Mesendoderm (in vitro differentiated cells): ENCODE measurements around the gene DAB2IP. TPM values are rescaled to one million over a fixed set of nuclear protein-coding genes. Genes with fewer than 3 reads are reported as not detected.

Experiments used
- DNase-seq: peaks from one replicate; pipeline ENCODE4 v3.0.0; 2013
- H2AK5ac ChIP-seq: 2 replicates; pipeline ENCODE4 v1.6.1; 2013; ENCODE audit warnings: low read length, inconsistent platforms
- H2BK120ac ChIP-seq: 2 replicates; pipeline ENCODE4 v1.6.1; 2013; ENCODE audit warnings: low read depth, mild to moderate bottlenecking, low read length, moderate library complexity, mixed read lengths
- H2BK15ac ChIP-seq: replicated peaks from 2 replicates; pipeline ENCODE4 v1.6.1; 2013; ENCODE audit warnings: low read depth, mild to moderate bottlenecking, moderate library complexity
- H2BK5ac ChIP-seq: 2 replicates; pipeline ENCODE4 v1.6.1; 2013; ENCODE audit warnings: low read length, inconsistent platforms
- H3K18ac ChIP-seq: 2 replicates; pipeline ENCODE4 v1.6.1; 2013; ENCODE audit warnings: mild to moderate bottlenecking, low read length, mixed read lengths
- H3K23ac ChIP-seq: one replicate; pipeline ENCODE4 v1.6.1; 2013; ENCODE audit warnings: low read length
- H3K27ac ChIP-seq: 2 replicates; pipeline ENCODE4 v1.5.1; 2013; ENCODE audit warnings: low read depth, mild to moderate bottlenecking, inconsistent platforms, low read length, moderate library complexity
- H3K27me3 ChIP-seq: 2 replicates; pipeline ENCODE4 v1.6.1; 2013; ENCODE audit warnings: low read length, control low read depth, mild to moderate bottlenecking, inconsistent platforms; ENCODE audit not compliant: insufficient read depth, poor library complexity
- H3K36me3 ChIP-seq: 2 replicates; pipeline ENCODE4 v1.6.1; 2013; ENCODE audit warnings: low read length, inconsistent platforms; ENCODE audit not compliant: control insufficient read depth, insufficient read depth
- H3K4ac ChIP-seq: one replicate; pipeline ENCODE4 v1.6.1; 2013; ENCODE audit warnings: low read depth, mild to moderate bottlenecking, low read length, moderate library complexity
- H3K4me1 ChIP-seq: 2 replicates; pipeline ENCODE4 v1.6.1; 2013; ENCODE audit warnings: low read depth, low read length, inconsistent platforms; ENCODE audit not compliant: control insufficient read depth
- H3K4me2 ChIP-seq: 2 replicates; pipeline ENCODE4 v1.6.1; 2013; ENCODE audit warnings: low read length
- H3K4me3 ChIP-seq: 2 replicates; pipeline ENCODE4 v1.5.1; 2013; ENCODE audit warnings: mild to moderate bottlenecking, low read length
- H3K56ac ChIP-seq: one replicate; pipeline ENCODE4 v1.6.1; 2013; ENCODE audit warnings: low read length
- H3K79me1 ChIP-seq: 2 replicates; pipeline ENCODE4 v1.6.1; 2013; ENCODE audit warnings: low read length, inconsistent platforms
- H3K79me2 ChIP-seq: 2 replicates; pipeline ENCODE4 v1.6.1; 2013; ENCODE audit warnings: mild to moderate bottlenecking, low read length; ENCODE audit not compliant: control insufficient read depth, insufficient read depth
- H3K9ac ChIP-seq: 2 replicates; pipeline ENCODE4 v1.6.1; 2013; ENCODE audit warnings: low read length, inconsistent platforms
- H4K5ac ChIP-seq: one replicate; pipeline ENCODE4 v1.6.1; 2013; ENCODE audit warnings: low read length
- H4K8ac ChIP-seq: one replicate; pipeline ENCODE4 v1.6.1; 2013; ENCODE audit warnings: low read depth, mild to moderate bottlenecking, control low read depth, low read length, moderate library complexity
- WGBS: extraction: QIAGEN DNeasy Blood & Tissue Kit; methylation state at CpG from one replicate; pipeline ENCODE4 v1.1.7; 2013; ENCODE audit warnings: low lambda C conversion rate, missing lambda C conversion rate; ENCODE audit not compliant: insufficient coverage; ENCODE audit errors: extremely low coverage; 5-methylcytosine and 5-hydroxymethylcytosine counted together
- polyA plus RNA-seq, 2 experiments: library from polyadenylated mRNA; stranded (reverse); fragments of 200-250 nt; gene quantifications; one replicate each; pipeline ENCODE4 v1.2.3, GENCODE V29; 2013

The DAB2IP gene
- polyA plus RNA-seq (2013, experiment 1 of 2) = 21.8 TPM
- 21.4 TPM for polyA plus RNA-seq (2013, experiment 2 of 2)

- no peaks in the 10 kb centered on the region for H3K36me3 ChIP-seq
- H2BK15ac ChIP-seq = peak within 1 kb of the TSS; percentile 39
- H3K4ac ChIP-seq = peak within 1 kb of the TSS; percentile 98
- peak within 1 kb of the TSS; percentile 92 for H3K4me2 ChIP-seq
- peak within 1 kb of the TSS; percentile 80 for H3K9ac ChIP-seq
- no peak within 1 kb of the TSS for H4K5ac ChIP-seq
- peak within 1 kb of the TSS; percentile 96 for H3K18ac ChIP-seq
- peak; percentile 87 for DNase-seq
- peaks cover 23% of the 10 kb centered on the region for H3K4me1 ChIP-seq
- no peaks in the 10 kb centered on the region for H3K27me3 ChIP-seq
- peaks cover 40% of the 10 kb centered on the region for H3K79me2 ChIP-seq
- H3K27ac ChIP-seq = peak within 1 kb of the TSS; percentile 35
- peak within 1 kb of the TSS; percentile 15 for H3K23ac ChIP-seq
- peaks cover 26% of the 10 kb centered on the region for H3K79me1 ChIP-seq
- H3K4me3 ChIP-seq = peak within 1 kb of the TSS; percentile 60
- H2BK120ac ChIP-seq = peak within 1 kb of the TSS; percentile 93
- WGBS = no CpG with 5 or more reads among the region's 79 CpGs
- no peak within 1 kb of the TSS for H2AK5ac ChIP-seq
- peak within 1 kb of the TSS; percentile 81 for H2BK5ac ChIP-seq
- peak within 1 kb of the TSS; percentile 92 for H3K56ac ChIP-seq
- H4K8ac ChIP-seq = no peak within 1 kb of the TSS
These were observed at the start of gene DAB2IP for GRCh38 chr9:121651295-121652020. DAB2IP (plus strand) TSS chr9:121651634; CDS start chr9:121651776, 142 bp downstream.

- H2AK5ac ChIP-seq = no peak overlapping the region
- H3K4me3 ChIP-seq = no peak overlapping the region
- H3K56ac ChIP-seq = no peak overlapping the region
- H3K79me2 ChIP-seq = no peaks in the 10 kb centered on the region
- H3K18ac ChIP-seq = no peak overlapping the region
- no peak overlapping the region for H3K27ac ChIP-seq
- H3K9ac ChIP-seq = no peak overlapping the region
- no peak overlapping the region for H4K5ac ChIP-seq
- no CpG with 5 or more reads among the region's 7 CpGs for WGBS
- H2BK120ac ChIP-seq = no peak overlapping the region
- no peak overlapping the region for H2BK5ac ChIP-seq
- H3K4ac ChIP-seq = no peak overlapping the region
- H3K79me1 ChIP-seq = no peaks in the 10 kb centered on the region
- no peak overlapping the region for H3K23ac ChIP-seq
- no peaks in the 10 kb centered on the region for H3K36me3 ChIP-seq
- no peak overlapping the region for H2BK15ac ChIP-seq
- no peak overlapping the region for H3K4me2 ChIP-seq
- H3K27me3 ChIP-seq = peaks cover 5% of the 10 kb centered on the region
- DNase-seq = no peak
- H3K4me1 ChIP-seq = peaks cover 9% of the 10 kb centered on the region
- H4K8ac ChIP-seq = no peak overlapping the region
These were observed 48.4 kb upstream of the DAB2IP start for GRCh38 chr9:121603028-121603427.

- Histone ChIP-seq H4K5ac (no peak overlapping the region), H2BK120ac (no peak overlapping the region), H3K4me1 (peaks cover 9% of the 10 kb centered on the region), H2AK5ac (no peak overlapping the region), H3K4me3 (no peak overlapping the region), H3K36me3 (no peaks in the 10 kb centered on the region), H3K9ac (no peak overlapping the region), H3K56ac (peak overlapping the region; percentile 58), H3K4me2 (no peak overlapping the region), H3K27me3 (peaks cover 5% of the 10 kb centered on the region), H3K18ac (no peak overlapping the region), H2BK5ac (no peak overlapping the region), H3K27ac (no peak overlapping the region), H3K23ac (no peak overlapping the region), H3K79me1 (no peaks in the 10 kb centered on the region), H2BK15ac (no peak overlapping the region), H4K8ac (no peak overlapping the region), H3K79me2 (no peaks in the 10 kb centered on the region), H3K4ac (no peak overlapping the region)
- WGBS = no CpG with 5 or more reads among the region's 4 CpGs
- DNase-seq = peak; percentile 70
These were observed 47.2 kb upstream of the DAB2IP start for GRCh38 chr9:121604242-121604641.

- no peak overlapping the region for H3K18ac ChIP-seq
- no peaks in the 10 kb centered on the region for H3K79me1 ChIP-seq
- no peaks in the 10 kb centered on the region for H3K36me3 ChIP-seq
- peak overlapping the region; percentile 58 for H3K56ac ChIP-seq
- no peak overlapping the region for H4K8ac ChIP-seq
- WGBS = no CpG with 5 or more reads among the region's 8 CpGs
- H2AK5ac ChIP-seq = no peak overlapping the region
- H3K23ac ChIP-seq = no peak overlapping the region
- no peak overlapping the region for H3K4me3 ChIP-seq
- H3K27me3 ChIP-seq = peaks cover 5% of the 10 kb centered on the region
- H2BK120ac ChIP-seq = no peak overlapping the region
- no peak overlapping the region for H3K27ac ChIP-seq
- H2BK15ac ChIP-seq = no peak overlapping the region
- H4K5ac ChIP-seq = no peak overlapping the region
- no peak overlapping the region for H2BK5ac ChIP-seq
- no peak overlapping the region for H3K4ac ChIP-seq
- H3K4me2 ChIP-seq = no peak overlapping the region
- H3K4me1 ChIP-seq = peaks cover 9% of the 10 kb centered on the region
- no peak for DNase-seq
- H3K79me2 ChIP-seq = no peaks in the 10 kb centered on the region
- no peak overlapping the region for H3K9ac ChIP-seq
These were observed 46.8 kb upstream of the DAB2IP start for GRCh38 chr9:121604654-121605053.

GRCh38 chr9:121607434-121608167 lies 43.8 kb upstream of the DAB2IP start:
- no peak overlapping the region for H3K23ac ChIP-seq
- H3K18ac ChIP-seq = peak overlapping the region; percentile 34
- no peak overlapping the region for H2BK120ac ChIP-seq
- no peak overlapping the region for H3K4me3 ChIP-seq
- H2AK5ac ChIP-seq = no peak overlapping the region
- H3K4me2 ChIP-seq = no peak overlapping the region
- H4K8ac ChIP-seq = no peak overlapping the region
- H3K4ac ChIP-seq = no peak overlapping the region
- no peak overlapping the region for H3K27ac ChIP-seq
- H3K56ac ChIP-seq = no peak overlapping the region
- no CpG with 5 or more reads among the region's 10 CpGs for WGBS
- no peak overlapping the region for H2BK15ac ChIP-seq
- no peak overlapping the region for H3K9ac ChIP-seq
- peak; percentile 83 for DNase-seq
- H3K79me1 ChIP-seq = no peaks in the 10 kb centered on the region
- H2BK5ac ChIP-seq = no peak overlapping the region
- H3K4me1 ChIP-seq = peaks cover 11% of the 10 kb centered on the region
- no peak overlapping the region for H4K5ac ChIP-seq
- no peaks in the 10 kb centered on the region for H3K79me2 ChIP-seq
- no peaks in the 10 kb centered on the region for H3K36me3 ChIP-seq
- no peaks in the 10 kb centered on the region for H3K27me3 ChIP-seq
